ACC112 (cell line): Measurements from ENCODE around the gene ELP2.

Experiments
- H2AFZ ChIP-seq: fragments of 200-600 bp; sonication (generic); one replicate; pipeline ENCODE4 v1.6.0; 2017; ENCODE audit warnings: antibody characterized with exemption, low read length; ENCODE audit not compliant: unreplicated experiment
- H3K27ac ChIP-seq: fragments of 200-600 bp; sonication (generic); 2 replicates; pipeline ENCODE4 v1.5.1; 2014; ENCODE audit warnings: low read depth, mild to moderate bottlenecking, antibody characterized with exemption, low read length, moderate library complexity
- H3K27me3 ChIP-seq: fragments of 200-600 bp; sonication (generic); 2 replicates; pipeline ENCODE4 v1.6.1; 2014; ENCODE audit warnings: mild to moderate bottlenecking, antibody characterized with exemption, low read length, moderate library complexity, mixed read lengths; ENCODE audit not compliant: insufficient read depth
- H3K36me3 ChIP-seq: fragments of 200-600 bp; sonication (generic); 2 replicates; pipeline ENCODE4 v1.6.1; 2016; ENCODE audit warnings: mild to moderate bottlenecking, antibody characterized with exemption, low read length, moderate library complexity, mixed read lengths; ENCODE audit not compliant: insufficient read depth
- H3K4me1 ChIP-seq: fragments of 200-600 bp; sonication (generic); one replicate; pipeline ENCODE4 v1.6.1; 2016; ENCODE audit warnings: low read length, mixed read lengths; ENCODE audit not compliant: insufficient read depth, unreplicated experiment, control insufficient read depth
- H3K4me3 ChIP-seq: fragments of 200-600 bp; sonication (generic); 2 replicates; pipeline ENCODE4 v1.5.1; 2014; ENCODE audit warnings: mild to moderate bottlenecking, low read depth, low read length
- H3K79me2 ChIP-seq: fragments of 200-600 bp; sonication (generic); one replicate; pipeline ENCODE4 v1.6.0; 2016; ENCODE audit warnings: low read length; ENCODE audit not compliant: control insufficient read depth, unreplicated experiment, insufficient read depth

ELP2 gene

DNA sequence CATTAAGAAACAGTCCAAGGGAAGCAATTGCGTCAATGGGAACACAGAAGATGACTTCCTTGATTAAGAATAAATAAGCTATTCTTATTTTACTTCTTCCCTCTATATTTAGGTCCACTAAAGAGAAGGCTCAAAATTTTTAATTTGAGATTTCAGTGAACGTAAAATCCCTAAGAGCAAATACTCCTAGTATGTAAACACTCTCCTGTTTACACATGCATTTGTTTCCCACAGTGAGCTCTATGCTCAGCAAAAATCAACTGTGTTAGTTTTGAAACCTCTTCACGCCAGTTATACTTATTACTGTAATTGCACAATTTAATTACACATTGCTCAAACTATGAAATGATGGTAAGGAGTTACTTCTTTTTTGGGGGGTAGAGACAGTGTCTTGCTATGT, 9.4 kb upstream of the ELP2 start:
- Histone ChIP-seq H3K27me3 (no peaks in the 10 kb centered on the region), H3K4me1 (no peaks in the 10 kb centered on the region), H2AFZ (no peak overlapping the region)

DNA sequence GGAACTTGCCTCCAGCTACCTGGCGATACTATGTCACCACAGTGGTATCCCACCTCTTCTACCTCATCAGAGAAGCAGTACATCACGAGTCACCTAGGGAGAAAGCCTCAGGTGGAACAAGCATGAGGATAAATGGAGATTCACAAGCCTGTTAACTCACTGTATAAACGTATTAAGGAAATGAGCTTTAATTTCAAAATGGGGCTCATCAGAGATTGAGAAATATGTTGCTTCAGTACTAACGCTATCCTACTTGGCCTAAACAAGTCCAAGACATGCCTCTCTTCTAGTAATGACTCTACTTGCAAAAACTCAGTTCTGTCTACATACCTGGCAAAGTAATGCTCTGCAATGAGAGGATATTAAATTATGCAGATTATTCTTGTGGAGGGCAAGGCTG, 4.9 kb upstream of the ELP2 start:
- Histone ChIP-seq H3K4me1 (peaks cover 5% of the 10 kb centered on the region), H3K27me3 (no peaks in the 10 kb centered on the region), H3K27ac (no peak overlapping the region), H3K4me3 (no peak overlapping the region), H2AFZ (no peak overlapping the region), H3K36me3 (peaks cover 8% of the 10 kb centered on the region; the same call in 1 of the 2 replicates), H3K79me2 (peaks cover 13% of the 10 kb centered on the region)

More for the DNA sequence above, 9.4 kb upstream of the ELP2 start:
- Histone ChIP-seq H3K36me3 (peaks cover 13% of the 10 kb centered on the region; the same call in 1 of the 2 replicates), H3K79me2 (no peaks in the 10 kb centered on the region), H3K4me3 (no peak overlapping the region), H3K27ac (no peak overlapping the region)

DNA sequence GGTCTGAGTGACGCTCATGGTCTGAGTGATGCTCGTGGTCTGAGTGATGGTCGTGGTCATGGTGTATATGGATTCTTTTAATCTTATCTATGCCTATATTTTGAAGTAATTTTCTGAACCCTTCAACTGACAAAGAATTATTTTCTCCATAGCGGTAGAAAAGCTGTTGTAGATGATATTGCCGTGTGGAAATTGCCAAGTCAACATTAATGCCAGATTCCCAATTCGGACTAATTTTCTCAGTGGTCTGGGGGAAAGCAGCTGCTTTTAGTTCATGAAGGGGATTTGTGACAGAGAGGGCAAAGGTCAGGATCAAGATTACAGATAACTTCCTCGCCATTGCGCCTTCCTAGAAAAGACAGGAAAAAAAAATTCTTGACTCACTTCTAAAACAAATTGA, 3.0 kb upstream of the ELP2 start:
- no peak overlapping the region for H3K27ac ChIP-seq
- peaks cover 8% of the 10 kb centered on the region; the same call in 1 of the 2 replicates for H3K36me3 ChIP-seq
- H3K79me2 ChIP-seq = peaks cover 32% of the 10 kb centered on the region
- no peak overlapping the region for H2AFZ ChIP-seq
- peaks cover 12% of the 10 kb centered on the region for H3K4me1 ChIP-seq
- no peaks in the 10 kb centered on the region for H3K27me3 ChIP-seq
- no peak overlapping the region for H3K4me3 ChIP-seq

DNA sequence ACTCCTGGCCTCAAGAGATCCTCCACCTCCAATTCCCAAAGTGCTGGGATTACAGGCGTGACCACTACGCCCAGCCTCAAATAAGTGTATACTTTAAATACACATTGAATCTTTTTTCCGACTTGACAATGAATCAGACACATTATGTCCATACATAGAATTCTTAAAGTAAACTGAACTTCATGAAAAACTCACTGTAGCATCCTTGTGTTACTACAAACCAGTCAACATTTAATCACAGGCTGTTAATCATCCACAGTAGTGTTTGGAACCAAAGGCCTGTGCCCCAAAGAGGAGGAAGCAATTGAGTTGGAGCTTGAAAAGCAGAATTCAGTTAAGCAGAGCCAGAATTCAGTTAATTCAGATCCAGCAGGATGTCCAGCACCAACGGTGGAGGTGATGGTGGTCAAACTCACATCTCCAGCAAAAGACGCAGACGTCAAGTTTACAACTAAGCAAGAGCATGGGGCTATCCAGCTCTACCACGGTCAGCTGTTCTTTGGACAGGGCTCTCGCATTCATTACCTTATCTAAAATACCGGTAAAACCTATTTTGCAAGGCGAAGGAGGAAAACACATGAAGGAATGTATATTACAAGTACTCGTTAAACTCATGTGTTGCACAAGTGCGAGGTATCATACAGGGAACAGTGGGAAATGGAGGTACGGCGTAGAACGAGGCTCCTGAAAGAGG, 1.7 kb upstream of the ELP2 start:
- H3K4me1 ChIP-seq = peaks cover 17% of the 10 kb centered on the region
- H3K27ac ChIP-seq = no peak overlapping the region
- no peaks in the 10 kb centered on the region for H3K27me3 ChIP-seq
- 0 out of 2 replicates have a peak, but pooled peaks cover 4% of the 10 kb centered on the region for H3K36me3 ChIP-seq
- H3K4me3 ChIP-seq = peak overlapping the region; percentile 99
- peak overlapping the region; percentile 81 for H2AFZ ChIP-seq
- peaks cover 45% of the 10 kb centered on the region for H3K79me2 ChIP-seq

DNA sequence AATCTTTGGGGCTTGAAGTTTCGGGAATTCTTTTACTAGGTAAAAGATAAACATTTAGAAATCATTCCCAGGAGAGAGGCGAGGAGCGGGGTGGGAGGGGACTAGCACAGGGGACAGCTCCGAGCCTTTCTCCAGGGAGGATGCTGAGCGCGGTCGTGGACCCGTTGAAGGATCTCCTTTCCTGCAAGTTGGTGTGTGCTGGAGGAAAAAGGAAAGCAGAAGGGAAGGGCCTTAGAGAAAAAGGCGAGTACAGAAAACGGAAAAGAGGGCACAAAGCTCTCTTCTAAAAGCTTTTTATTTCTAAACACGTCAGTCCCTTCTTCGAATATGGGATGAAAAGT, 1.2 kb upstream of the ELP2 start:
- peaks cover 49% of the 10 kb centered on the region for H3K79me2 ChIP-seq
- H3K27me3 ChIP-seq = no peaks in the 10 kb centered on the region
- H2AFZ ChIP-seq = peak overlapping the region; percentile 81
- 0 out of 2 replicates have a peak, but pooled peaks cover 4% of the 10 kb centered on the region for H3K36me3 ChIP-seq
- peak overlapping the region; percentile 99 for H3K4me3 ChIP-seq
- H3K4me1 ChIP-seq = peaks cover 17% of the 10 kb centered on the region
- no peak overlapping the region for H3K27ac ChIP-seq

DNA sequence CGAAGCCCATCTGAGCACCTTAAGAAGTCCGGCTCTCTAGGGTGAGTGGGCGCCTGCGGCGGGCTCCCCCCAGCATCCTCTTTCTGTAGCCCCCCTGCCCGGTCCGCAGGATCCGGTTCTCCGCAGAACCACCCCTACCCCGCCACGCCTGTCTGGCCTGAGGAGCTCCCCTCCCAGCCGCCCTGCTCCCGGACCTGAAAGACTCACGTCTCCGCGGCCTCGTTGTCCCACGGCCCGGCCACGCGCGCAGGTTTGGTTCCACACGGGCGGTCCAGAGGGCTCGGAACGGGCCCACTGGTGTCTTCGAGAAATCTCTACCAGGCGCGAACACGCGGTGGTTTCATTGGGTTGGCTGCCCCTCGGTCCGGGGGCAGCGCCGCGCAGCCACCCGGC, 796 bp upstream of the ELP2 start:
- Histone ChIP-seq H3K36me3 (0 out of 2 replicates have a peak, but pooled peaks cover 4% of the 10 kb centered on the region), H3K4me3 (peak overlapping the region; percentile 99)

DNA sequence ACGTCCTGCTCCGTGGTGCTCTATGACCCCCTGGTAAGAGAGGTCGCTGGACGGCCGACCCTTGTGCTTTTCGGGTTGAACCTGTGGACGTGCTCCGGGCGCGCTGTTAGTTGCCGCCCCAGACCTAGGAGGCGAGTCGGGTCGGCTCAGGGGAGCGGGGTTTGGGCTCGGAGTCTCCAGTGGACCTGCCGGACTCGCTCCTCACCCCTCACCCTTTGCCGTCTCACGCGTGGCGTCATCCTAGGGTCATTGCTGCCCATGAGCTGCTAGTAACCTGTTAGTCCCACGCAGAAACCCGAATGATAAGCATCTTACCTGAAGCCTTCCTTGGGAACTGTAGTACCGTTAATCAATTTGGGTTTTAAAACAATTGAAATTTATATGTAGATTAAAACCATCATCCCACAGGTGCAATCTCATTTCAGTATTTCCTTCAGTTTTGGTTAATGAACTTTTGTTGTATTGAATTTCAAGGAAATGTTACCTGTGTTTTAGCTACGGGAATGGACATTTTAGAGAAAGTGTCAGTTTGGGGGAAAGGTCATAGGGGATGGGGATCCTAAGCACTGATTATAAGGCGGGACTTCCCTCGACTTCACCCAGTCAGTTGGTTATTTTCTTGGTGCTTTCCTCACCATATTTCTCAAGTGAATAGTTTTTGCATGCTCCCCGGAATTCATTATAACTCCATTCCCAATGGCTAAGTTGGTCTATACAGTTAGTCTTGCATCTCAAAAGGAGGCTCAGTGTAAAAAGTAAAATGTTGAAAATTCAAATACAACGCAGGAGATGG, 536 bp downstream of the ELP2 start:
- H3K27me3 ChIP-seq = no peaks in the 10 kb centered on the region
- H3K4me1 ChIP-seq = peaks cover 17% of the 10 kb centered on the region
- peak overlapping the region; percentile 100 for H2AFZ ChIP-seq
- H3K36me3 ChIP-seq = no peaks in the 10 kb centered on the region
- H3K79me2 ChIP-seq = peaks cover 62% of the 10 kb centered on the region
- peak overlapping the region; percentile 99 for H3K4me3 ChIP-seq
- H3K27ac ChIP-seq = peak overlapping the region; percentile 91

More for the DNA sequence above, 796 bp upstream of the ELP2 start:
- Histone ChIP-seq H3K27me3 (no peaks in the 10 kb centered on the region), H3K4me1 (peaks cover 17% of the 10 kb centered on the region), H2AFZ (peak overlapping the region; percentile 81), H3K79me2 (peaks cover 51% of the 10 kb centered on the region), H3K27ac (no peak overlapping the region)

DNA sequence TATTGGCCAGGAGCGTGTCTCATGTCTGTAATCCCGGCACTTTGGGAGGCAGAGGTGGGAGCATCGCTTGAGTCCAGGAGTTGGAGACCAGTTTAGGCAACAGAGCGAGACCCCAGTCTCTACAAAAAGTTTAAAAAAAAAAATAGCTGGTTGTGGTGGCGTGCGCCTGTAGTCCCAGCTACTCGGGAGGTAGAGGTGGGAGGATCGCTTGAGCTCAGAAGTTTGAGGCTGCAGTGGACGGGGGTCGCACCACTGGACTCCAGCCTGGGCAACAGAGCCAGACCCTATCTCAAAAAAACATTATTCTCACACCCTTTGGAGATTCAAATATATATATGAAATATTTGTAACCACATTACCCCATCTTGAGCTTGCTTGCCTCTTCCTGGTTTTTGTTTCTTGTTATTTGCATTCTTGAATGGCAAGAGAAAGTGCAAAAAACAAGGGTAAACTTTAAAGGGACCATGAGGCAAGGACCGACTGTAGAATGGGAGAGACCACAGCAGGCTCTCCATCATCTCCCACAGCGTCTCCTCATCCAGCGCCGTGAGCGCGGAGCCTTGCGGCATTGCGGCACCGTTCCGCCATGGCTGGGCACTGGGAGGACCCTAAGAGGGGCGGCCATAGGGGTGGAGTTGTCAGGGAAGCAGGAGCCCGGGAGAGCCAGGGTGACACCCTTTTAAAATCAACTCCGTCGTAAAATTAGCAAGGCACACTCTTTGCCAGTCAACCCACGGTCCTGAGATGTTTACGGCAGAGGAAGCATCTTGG, 1.4 kb downstream of the ELP2 start:
- peaks cover 17% of the 10 kb centered on the region for H3K4me1 ChIP-seq
- no peaks in the 10 kb centered on the region for H3K36me3 ChIP-seq
- no peaks in the 10 kb centered on the region for H3K27me3 ChIP-seq
- H3K4me3 ChIP-seq = peak overlapping the region; percentile 99
- H2AFZ ChIP-seq = no peak overlapping the region
- H3K27ac ChIP-seq = no peak overlapping the region
- H3K79me2 ChIP-seq = peaks cover 67% of the 10 kb centered on the region

DNA sequence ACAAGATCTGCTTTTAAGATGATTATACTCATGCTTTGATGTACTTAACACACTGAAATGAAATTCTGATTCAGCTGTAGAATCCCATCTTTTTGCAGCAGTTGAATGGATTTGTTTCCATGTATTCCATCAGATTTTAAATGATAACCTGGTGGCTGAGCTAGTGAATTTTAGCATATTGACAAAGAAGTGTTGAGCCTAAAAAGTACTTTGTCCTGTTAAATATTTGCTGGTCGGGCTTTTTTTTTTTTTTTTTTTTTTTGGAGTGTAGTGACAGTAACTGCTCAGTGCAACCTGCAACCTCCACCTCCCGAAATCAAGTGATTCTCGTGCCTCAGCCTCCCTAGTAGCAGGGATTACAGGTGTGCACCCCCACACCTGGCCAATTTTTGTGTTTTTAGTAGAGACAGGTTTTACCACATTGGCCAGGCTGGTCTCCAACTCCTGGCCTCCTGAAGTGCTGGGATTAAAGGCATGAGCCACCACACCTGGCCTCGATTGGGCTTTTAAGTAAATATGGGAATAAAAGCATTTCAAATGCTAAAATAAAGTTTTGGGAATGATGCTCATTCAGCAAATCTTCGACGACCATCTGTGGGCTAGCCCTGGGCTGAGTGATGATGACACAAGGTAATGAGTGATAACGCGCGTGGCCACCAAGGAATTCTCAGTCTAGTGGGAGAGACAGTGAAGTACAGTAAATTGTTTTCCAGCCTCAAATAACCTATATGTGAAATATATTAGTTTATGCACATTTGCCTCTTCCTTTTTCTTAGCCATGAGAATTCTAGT, 2.2 kb downstream of the ELP2 start:
- 0 out of 2 replicates have a peak, but pooled peaks cover 4% of the 10 kb centered on the region for H3K36me3 ChIP-seq
- H3K4me1 ChIP-seq = peaks cover 17% of the 10 kb centered on the region
- H3K79me2 ChIP-seq = peaks cover 67% of the 10 kb centered on the region
- no peak overlapping the region for H3K27ac ChIP-seq
- H3K27me3 ChIP-seq = no peaks in the 10 kb centered on the region
- no peak overlapping the region for H2AFZ ChIP-seq
- peak overlapping the region; percentile 99 for H3K4me3 ChIP-seq

DNA sequence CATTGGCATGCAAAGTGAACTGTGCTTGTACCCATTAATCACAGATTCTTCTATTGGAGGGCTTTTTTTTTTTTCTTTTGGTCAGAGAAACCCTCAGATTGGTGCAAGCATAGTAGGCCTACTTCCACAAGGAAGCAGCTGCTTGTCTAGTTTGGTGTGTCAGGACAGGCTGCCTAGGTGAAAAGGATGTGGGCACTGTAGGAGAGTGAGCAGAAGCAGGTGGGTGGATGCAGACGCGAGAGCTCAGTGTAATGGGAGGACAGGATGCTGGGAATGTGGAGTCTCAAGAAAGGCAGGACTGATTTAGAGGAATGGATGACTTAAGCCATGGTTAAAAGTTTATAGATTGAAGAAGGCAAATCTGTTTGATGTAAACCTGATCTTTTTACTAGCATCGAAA, 3.1 kb downstream of the ELP2 start:
- Histone ChIP-seq H3K36me3 (0 out of 2 replicates have a peak, but pooled peaks cover 4% of the 10 kb centered on the region), H3K27ac (no peak overlapping the region), H3K4me1 (peaks cover 17% of the 10 kb centered on the region), H3K27me3 (no peaks in the 10 kb centered on the region), H3K79me2 (peaks cover 65% of the 10 kb centered on the region), H2AFZ (no peak overlapping the region), H3K4me3 (no peak overlapping the region)
